HAP-1 (cell line): ENCODE results near the gene ANXA1.

Source experiments
- DNase-seq, 2 experiments: peaks; one replicate each; pipeline ENCODE4 v3.0.0-alpha.2; 2016 to 2020; ENCODE audit warnings: low spot score in 2 of 2
- H3K27me3 ChIP-seq: fragments of 250-450 bp; sonication (Bioruptor Pico); 2 replicates; pipeline ENCODE4 v1.5.1; 2020; ENCODE audit warnings: low read depth, mild to moderate bottlenecking, moderate library complexity
- H3K36me3 ChIP-seq: fragments of 250-450 bp; sonication (Bioruptor Pico); replicated peaks from 2 replicates; pipeline ENCODE4 v1.5.1; 2020; ENCODE audit warnings: mild to moderate bottlenecking
- H3K4me1 ChIP-seq: fragments of 250-450 bp; sonication (Bioruptor Pico); 2 replicates; pipeline ENCODE4 v1.5.1; 2020; ENCODE audit warnings: mild to moderate bottlenecking
- H3K4me3 ChIP-seq: fragments of 250-450 bp; sonication (Bioruptor Pico); 2 replicates; pipeline ENCODE4 v1.5.1; 2020; ENCODE audit warnings: mild to moderate bottlenecking, moderate library complexity
- H3K9me3 ChIP-seq: fragments of 250-450 bp; sonication (Bioruptor Pico); 2 replicates; pipeline ENCODE4 v1.5.1; 2020; ENCODE audit warnings: mild to moderate bottlenecking, moderate library complexity
- in situ Hi-C: fragments of 300-500 bp; cut with MboI; formaldehyde crosslinking; loops from 3 replicates; pipeline ENCODE4 v1.14.3; 2020; ENCODE audit warnings: low sequenced_read_pairs, inconsistent platforms, mixed read lengths

Gene ANXA1

DNA sequence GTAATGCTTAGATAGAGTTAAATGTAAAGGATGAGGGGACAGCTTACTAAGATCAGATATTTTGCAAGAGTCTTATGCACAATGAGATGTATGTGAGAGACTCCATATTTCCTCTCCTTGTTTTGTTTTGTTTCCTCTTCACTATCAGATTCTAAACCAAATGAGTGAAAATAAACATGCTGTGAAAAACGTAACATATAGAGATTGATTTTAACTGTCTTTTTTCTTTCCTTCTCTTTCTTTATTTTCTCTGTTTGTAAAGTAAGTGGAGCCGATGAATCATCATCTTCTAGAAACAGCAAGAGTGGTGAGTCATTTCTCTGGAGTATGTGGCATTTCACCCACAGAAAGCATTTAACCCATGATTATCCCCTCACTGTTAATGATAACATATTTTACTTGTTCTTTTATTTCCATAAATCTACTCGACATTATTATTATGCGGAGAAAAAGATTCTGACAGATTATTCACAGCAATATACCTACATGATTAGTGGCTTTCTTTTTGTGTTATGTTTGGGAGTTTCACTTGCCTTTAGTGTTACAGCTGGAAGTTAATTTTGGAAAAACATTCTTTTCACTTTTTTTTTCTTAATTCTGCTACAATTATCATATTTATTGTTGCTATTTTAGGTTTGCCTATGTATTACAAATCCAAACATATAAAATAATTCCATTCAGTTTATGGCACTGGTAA, 2.1 kb upstream of the ANXA1 start:
- no peak overlapping the region for H3K4me3 ChIP-seq
- DNase-seq: peak in 1 of 2 experiments; percentile 34

GRCh38 chr9:73152543-73152844, 829 bp downstream of the ANXA1 start:
- H3K4me3 ChIP-seq: peak overlapping the region; percentile 26
- in situ Hi-C loops: no loop called here
- no peaks in the 10 kb centered on the region for H3K9me3 ChIP-seq
- DNase-seq: peak in 1 of 2 experiments; percentile 73
- H3K36me3 ChIP-seq: 0 out of 2 replicates have a peak, but pooled peaks cover 3% of the 10 kb centered on the region
- peaks cover 51% of the 10 kb centered on the region for H3K4me1 ChIP-seq
- H3K27me3 ChIP-seq: no peaks in the 10 kb centered on the region

More for the DNA sequence above, 2.1 kb upstream of the ANXA1 start:
- Histone ChIP-seq H3K4me1 (peaks cover 44% of the 10 kb centered on the region), H3K36me3 (no peaks in the 10 kb centered on the region), H3K27me3 (no peaks in the 10 kb centered on the region), H3K9me3 (no peaks in the 10 kb centered on the region)
- in situ Hi-C loops: no loop called here

- in situ Hi-C loops: no loop called here
- Histone ChIP-seq H3K36me3 (peaks cover 3% of the 10 kb centered on the region; the same call in 1 of the 2 replicates), H3K9me3 (no peaks in the 10 kb centered on the region), H3K4me1 (peaks cover 51% of the 10 kb centered on the region), H3K4me3 (peak overlapping the region; percentile 26), H3K27me3 (no peaks in the 10 kb centered on the region)
- DNase-seq: no peak
These were observed 1.3 kb downstream of the ANXA1 start for GRCh38 chr9:73152953-73153352.

DNA sequence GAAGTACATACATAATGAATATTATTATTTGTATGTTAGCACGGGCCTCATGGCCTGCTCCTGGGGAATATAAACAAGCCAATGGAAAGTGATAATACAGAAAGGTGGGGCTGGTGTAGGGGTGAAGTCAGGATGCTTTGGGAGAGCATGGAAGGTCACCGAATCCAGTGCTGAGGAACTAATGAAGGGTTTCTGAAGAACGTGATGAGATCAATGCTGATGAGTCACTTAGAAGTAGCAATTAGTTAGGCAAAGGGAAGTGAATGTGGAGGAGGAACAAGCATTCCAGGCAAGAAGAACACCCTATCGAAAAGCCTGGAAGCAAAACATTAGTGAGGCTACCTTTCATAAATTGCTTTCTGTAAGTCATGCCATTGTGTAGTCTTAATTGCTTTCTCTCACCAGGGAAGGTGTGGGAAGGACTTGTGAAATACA, 2.1 kb downstream of the ANXA1 start:
- in situ Hi-C loops: no loop called here
- Histone ChIP-seq H3K4me3 (peak overlapping the region; percentile 26), H3K9me3 (no peaks in the 10 kb centered on the region), H3K27me3 (no peaks in the 10 kb centered on the region), H3K4me1 (peaks cover 51% of the 10 kb centered on the region), H3K36me3 (peaks cover 5% of the 10 kb centered on the region)
- DNase-seq: peak; percentile 18 to 33

DNA sequence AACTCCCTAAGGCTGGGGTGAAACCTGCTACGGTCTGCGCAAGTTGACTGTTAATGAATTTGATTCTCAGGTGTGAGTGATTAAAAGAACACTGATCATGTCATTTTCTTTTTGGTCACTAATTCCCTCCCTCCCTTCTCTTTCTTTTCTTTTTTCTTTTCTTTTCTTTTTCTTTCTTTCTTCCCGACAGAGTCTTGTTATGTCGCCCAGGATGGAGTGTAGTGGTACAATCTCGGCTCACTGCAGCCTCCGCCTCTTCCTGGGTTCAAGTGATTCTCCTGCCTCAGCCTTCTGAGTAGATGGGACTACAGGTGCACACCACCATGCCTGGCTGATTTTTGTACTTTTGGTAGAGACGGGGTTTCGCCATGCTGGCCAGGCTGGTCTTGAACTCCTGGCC, 2.6 kb downstream of the ANXA1 start:
- DNase-seq: no peak
- Histone ChIP-seq H3K4me1 (peaks cover 46% of the 10 kb centered on the region), H3K36me3 (peaks cover 9% of the 10 kb centered on the region), H3K9me3 (no peaks in the 10 kb centered on the region), H3K27me3 (no peaks in the 10 kb centered on the region), H3K4me3 (peak overlapping the region; percentile 26)
- in situ Hi-C loops: no loop called here

DNA sequence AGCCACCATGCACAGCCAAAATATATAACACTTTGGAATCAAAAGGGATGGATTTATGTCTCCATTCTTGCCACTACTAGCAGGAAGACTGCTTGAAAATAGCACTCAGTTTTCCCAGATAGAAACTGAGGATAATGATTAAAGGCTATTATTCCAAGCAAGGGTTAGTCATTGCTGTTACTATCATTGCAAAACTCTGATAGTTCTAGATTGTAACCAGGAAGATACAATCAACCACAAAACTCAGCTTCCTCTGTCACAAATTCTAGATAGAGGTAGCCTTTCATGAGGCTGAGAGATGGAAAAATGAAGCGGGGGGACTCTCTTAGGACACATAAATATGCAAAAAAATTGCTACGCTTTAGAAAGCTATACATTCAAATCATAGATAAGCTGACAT, 3.1 kb downstream of the ANXA1 start:
- no peak for DNase-seq
- Histone ChIP-seq H3K9me3 (no peaks in the 10 kb centered on the region), H3K4me3 (no peak overlapping the region), H3K4me1 (peaks cover 43% of the 10 kb centered on the region), H3K27me3 (no peaks in the 10 kb centered on the region), H3K36me3 (peaks cover 11% of the 10 kb centered on the region)
- in situ Hi-C loops: no loop called here

DNA sequence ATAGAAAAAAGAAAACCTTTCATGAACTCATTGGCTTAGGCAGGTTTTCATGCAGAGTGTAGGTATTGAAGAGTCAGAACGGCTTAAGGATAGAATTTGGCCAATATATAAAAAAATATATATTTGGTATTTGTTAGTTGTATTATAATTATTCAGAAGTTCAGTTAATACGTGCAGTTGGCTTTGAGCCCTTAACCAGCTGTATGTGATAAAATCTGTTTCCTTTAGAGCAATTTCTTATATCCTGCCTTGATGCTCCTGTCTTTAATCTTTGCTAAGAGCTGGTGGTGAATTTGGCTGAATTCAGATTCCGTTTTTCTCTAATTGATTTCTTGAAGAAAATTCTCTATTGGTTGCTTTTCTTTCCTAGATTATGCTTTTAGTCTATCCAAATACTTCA, 3.7 kb downstream of the ANXA1 start:
- in situ Hi-C loops: no loop called here
- no peak overlapping the region for H3K4me3 ChIP-seq
- H3K9me3 ChIP-seq: no peaks in the 10 kb centered on the region
- H3K36me3 ChIP-seq: peaks cover 14% of the 10 kb centered on the region
- no peak for DNase-seq
- H3K27me3 ChIP-seq: no peaks in the 10 kb centered on the region
- peaks cover 39% of the 10 kb centered on the region for H3K4me1 ChIP-seq

DNA sequence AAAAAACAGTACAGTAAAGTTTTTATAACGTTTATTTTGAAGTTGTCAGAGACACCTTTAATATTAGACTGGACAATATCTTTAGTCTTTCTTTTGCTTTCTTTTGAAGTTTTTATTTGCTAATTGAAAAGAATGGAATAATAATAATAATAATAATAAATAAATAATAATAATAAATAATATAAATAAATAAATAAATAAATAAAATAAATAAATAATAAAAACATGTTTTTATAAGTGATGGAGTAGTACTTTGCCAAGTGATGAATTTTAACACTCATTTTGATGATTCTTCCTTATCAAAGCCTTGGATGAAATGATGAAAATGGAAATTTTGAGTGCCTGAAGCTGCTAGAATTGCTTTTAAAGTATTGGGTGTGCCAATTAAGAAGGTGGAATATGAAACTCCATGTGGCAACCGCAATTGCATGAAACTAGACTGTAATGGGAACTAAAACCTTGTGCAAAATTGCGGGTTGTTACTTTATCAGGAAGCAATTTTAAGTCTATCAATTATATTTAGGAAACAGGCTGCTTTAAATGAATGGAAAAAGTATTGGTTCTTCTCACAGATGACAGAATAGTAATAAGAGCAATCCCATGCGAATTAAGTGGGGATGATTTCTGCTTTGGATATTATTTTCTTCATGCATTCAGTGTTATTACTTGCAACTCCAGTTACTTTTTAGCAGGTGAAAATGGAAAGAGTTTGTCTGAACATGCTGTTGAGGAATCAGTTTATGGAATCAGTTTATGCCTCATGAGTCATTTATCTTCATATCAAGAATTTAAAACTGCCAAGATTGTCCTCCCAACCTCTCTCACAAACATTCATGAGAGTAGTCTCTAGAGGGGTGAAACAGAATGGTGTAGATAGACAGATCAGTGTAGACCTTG, 4.6 kb downstream of the ANXA1 start:
- Histone ChIP-seq H3K4me3 (no peak overlapping the region), H3K4me1 (peaks cover 35% of the 10 kb centered on the region), H3K9me3 (no peaks in the 10 kb centered on the region), H3K36me3 (peaks cover 19% of the 10 kb centered on the region), H3K27me3 (no peaks in the 10 kb centered on the region)
- in situ Hi-C loops: no loop called here
- DNase-seq: no peak

DNA sequence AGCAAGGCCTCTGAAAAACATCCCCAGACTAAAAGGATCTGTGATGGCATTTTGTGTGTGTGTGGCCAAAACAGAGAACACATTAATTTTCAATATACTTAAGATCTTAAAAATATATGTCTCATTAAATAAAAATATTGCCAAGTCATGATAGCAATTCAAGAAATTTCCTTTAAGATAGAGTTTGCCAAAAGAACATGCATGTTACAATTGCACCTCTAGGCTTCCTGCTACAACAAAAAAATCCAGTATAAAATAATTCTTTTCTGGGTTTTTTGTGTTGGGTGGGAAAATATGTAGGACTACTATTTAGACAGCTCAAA, 5.2 kb downstream of the ANXA1 start:
- no peaks in the 10 kb centered on the region for H3K27me3 ChIP-seq
- in situ Hi-C loops: no loop called here
- H3K4me1 ChIP-seq: peaks cover 29% of the 10 kb centered on the region
- DNase-seq: no peak
- peaks cover 21% of the 10 kb centered on the region for H3K36me3 ChIP-seq
- no peak overlapping the region for H3K4me3 ChIP-seq
- H3K9me3 ChIP-seq: no peaks in the 10 kb centered on the region

GRCh38 chr9:73157811-73158210, 6.1 kb downstream of the ANXA1 start:
- peaks cover 26% of the 10 kb centered on the region for H3K36me3 ChIP-seq
- no peak for DNase-seq
- H3K4me1 ChIP-seq: peaks cover 26% of the 10 kb centered on the region
- H3K9me3 ChIP-seq: no peaks in the 10 kb centered on the region
- H3K27me3 ChIP-seq: no peaks in the 10 kb centered on the region
- no peak overlapping the region for H3K4me3 ChIP-seq
- in situ Hi-C loops: no loop called here

DNA sequence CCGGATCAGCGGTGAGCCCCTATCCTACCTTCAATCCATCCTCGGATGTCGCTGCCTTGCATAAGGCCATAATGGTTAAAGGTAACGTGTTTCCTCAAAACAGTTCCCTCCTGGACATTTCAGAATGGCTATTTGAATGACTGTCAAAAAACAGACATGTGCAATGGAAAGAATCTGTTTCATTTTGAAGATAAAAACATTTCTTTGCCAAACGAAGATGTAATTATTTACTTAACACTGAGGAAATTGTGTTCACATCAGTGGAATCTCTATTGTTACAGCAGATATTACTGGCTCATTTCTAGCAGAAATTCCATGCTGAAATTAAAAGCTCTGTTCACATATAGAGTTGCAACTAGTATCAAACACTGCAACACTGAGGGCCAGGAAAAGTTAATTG, 7.1 kb downstream of the ANXA1 start:
- no peak for DNase-seq
- no peaks in the 10 kb centered on the region for H3K9me3 ChIP-seq
- no peaks in the 10 kb centered on the region for H3K27me3 ChIP-seq
- in situ Hi-C loops: no loop called here
- no peak overlapping the region for H3K4me3 ChIP-seq
- H3K4me1 ChIP-seq: peaks cover 26% of the 10 kb centered on the region
- H3K36me3 ChIP-seq: peaks cover 31% of the 10 kb centered on the region

GRCh38 chr9:73160868-73161267, 9.2 kb downstream of the ANXA1 start:
- in situ Hi-C loops: no loop called here
- no peak overlapping the region for H3K4me3 ChIP-seq
- H3K9me3 ChIP-seq: no peaks in the 10 kb centered on the region
- H3K36me3 ChIP-seq: peaks cover 32% of the 10 kb centered on the region
- no peak for DNase-seq
- H3K4me1 ChIP-seq: peaks cover 13% of the 10 kb centered on the region
- H3K27me3 ChIP-seq: no peaks in the 10 kb centered on the region

- Histone ChIP-seq H3K27me3 (no peaks in the 10 kb centered on the region), H3K4me3 (no peak overlapping the region), H3K9me3 (no peaks in the 10 kb centered on the region), H3K4me1 (peaks cover 11% of the 10 kb centered on the region), H3K36me3 (peaks cover 42% of the 10 kb centered on the region)
- DNase-seq: no peak
- in situ Hi-C loops: no loop called here
These were observed 11.5 kb downstream of the ANXA1 start for GRCh38 chr9:73162987-73163768.

- in situ Hi-C loops: no loop called here
- peaks cover 31% of the 10 kb centered on the region for H3K36me3 ChIP-seq
- H3K4me3 ChIP-seq: no peak overlapping the region
These were observed 14.2 kb downstream of the ANXA1 start for GRCh38 chr9:73165911-73166310.

More at GRCh38 chr9:73165911-73166310, 14.2 kb downstream of the ANXA1 start:
- Histone ChIP-seq H3K27me3 (no peaks in the 10 kb centered on the region), H3K9me3 (no peaks in the 10 kb centered on the region), H3K4me1 (peaks cover 11% of the 10 kb centered on the region)
- DNase-seq: no peak
